ENCODE measurements around the gene TBC1D14.
"Not testable (repeated sequence)": the region's sequence is repeated elsewhere in the genome, so short reads cannot be mapped to it uniquely, and the experiment has no call there.

TBC1D14 gene

DNA sequence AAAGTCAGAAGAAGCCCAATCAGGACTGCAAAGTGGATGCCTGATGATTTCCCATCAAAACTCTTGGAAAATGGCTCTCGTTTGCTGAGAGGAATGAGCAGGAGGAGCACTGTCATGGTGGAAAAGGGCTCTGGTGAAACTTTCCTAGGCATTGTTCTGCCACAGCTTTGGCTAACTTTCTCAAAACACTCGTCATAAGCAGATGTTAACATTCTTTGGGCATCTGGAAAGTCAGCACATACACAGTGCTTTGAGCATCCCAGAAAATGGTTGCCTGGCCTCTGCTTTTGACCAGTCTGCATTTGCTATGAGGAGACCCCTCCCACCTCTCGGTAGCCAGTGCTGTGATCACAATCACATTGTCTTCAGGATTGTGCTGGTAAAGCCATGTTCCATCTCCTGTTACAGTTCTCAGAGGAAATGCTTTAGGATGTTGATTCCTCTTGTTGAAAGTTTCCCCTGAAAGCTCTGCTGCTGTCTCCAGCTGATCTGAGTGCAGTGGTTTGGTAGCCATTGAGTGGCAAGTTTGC, 25.2 kb upstream of the TBC1D14 start:
- in situ Hi-C loops (cut with HindIII; ENCODE audit: low pct_unique_long_range_greater_than_20kb, low sequenced_read_pairs), result no loop called here
- TF ChIP-seq JUND (IDR thresholded peaks at IDR 0.05; ENCODE audit: low read depth), result no peak
- no peak for DNase-seq (ENCODE audit: low read depth in 1 of 2, low spot score in 1 of 2)

DNA sequence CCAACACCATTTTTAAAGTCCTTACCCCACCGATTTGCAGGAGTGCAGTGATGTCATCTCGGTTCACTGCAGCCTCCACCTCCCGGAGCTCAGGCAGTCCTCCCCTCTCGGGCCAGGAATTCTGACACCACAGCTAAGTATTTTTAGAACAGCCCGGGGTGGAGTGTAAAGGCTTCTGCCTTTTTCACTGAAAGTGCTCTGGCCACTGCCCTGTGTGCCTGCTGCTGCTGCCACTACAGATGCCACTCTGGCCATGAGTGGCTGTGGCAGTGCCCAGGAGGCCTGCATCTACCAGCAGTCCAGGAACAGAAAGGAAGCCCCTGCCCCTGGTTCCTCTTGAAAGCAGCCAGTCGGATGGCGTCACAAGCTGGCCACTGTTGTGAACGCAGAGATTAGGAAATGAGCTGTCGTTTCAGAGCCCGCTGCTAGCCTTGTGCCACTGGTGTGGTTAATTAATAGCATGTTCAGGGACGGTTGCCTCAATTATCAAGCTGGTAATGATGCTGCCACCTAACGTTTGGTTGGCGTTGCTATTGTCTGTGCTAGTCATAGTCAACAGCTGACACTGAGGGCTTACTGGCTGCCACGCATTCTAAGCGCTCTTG, 23.6 kb upstream of the TBC1D14 start:
- TF ChIP-seq JUND (IDR thresholded peaks at IDR 0.05; ENCODE audit: low read depth), result no peak
- in situ Hi-C loops (cut with HindIII; ENCODE audit: low pct_unique_long_range_greater_than_20kb, low sequenced_read_pairs), result no loop called here
- DNase-seq (ENCODE audit: low read depth in 1 of 2, low spot score in 1 of 2), result peak in 1 of 2 experiments; percentile 62

DNA sequence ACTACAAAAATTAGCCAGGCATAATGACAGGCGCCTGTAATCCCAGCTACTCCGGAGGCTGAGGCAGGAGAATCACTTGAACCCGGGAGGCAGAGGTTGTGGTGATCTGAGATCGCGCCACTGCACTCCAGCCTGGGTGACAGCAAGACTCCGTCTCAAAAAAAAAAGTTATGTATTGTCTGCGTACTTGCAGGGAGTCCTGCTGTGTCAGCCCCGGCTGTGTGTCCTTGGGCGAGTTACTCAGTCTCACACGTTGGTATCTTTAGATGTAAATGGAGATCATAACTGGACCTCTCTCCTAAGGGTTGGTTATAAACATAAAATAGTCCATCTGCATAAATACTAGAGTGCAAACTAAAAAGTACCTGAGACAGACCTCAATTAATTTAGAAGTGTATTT, 22.7 kb upstream of the TBC1D14 start:
- in situ Hi-C loops (cut with HindIII; ENCODE audit: low pct_unique_long_range_greater_than_20kb, low sequenced_read_pairs), result no loop called here
- no peak for DNase-seq (ENCODE audit: low read depth in 1 of 2, low spot score in 1 of 2)
- TF ChIP-seq JUND (IDR thresholded peaks at IDR 0.05; ENCODE audit: low read depth), result no peak

DNA sequence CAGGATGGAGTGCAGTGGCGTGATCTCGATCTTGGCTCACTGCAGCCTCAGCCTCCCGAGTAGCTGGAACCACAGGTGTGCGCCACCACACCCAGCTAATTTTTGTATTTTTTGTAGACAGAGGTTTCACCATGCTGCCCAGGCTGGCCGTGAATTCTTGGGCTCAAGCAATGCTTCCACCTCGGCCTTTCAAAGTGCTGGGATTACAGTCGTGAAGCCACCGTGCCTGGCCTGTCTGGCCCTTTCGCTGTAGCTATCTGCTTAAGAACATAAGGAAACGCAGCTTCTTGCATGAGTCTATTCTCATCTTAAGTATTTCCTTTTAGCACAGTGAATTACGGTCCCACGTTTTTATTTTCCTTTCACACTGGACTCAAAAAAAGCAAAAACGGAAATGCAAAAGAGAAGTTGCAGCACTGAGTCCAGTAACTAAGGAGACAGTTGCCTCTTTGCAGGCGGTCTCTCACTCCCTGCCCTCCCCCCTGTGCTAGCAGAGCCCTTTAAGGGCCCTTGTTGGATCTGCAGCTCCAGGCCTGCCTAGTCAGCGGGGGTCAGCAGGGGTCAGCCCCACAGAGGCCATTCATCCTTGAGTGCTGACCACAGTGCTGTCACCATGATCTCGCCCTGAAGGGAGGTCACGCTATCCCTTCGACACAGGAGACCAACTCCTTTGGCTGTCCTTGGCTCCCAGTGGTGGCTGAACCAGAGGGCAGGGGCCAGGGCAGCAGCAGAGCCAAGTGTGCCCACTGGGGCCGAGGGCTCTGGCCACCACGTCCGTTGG, 21.8 kb upstream of the TBC1D14 start:
- no peak for TF ChIP-seq JUND (IDR thresholded peaks at IDR 0.05; ENCODE audit: low read depth)
- in situ Hi-C loops (cut with HindIII; ENCODE audit: low pct_unique_long_range_greater_than_20kb, low sequenced_read_pairs), result no loop called here
- DNase-seq (ENCODE audit: low read depth in 1 of 2, low spot score in 1 of 2), result no peak

DNA sequence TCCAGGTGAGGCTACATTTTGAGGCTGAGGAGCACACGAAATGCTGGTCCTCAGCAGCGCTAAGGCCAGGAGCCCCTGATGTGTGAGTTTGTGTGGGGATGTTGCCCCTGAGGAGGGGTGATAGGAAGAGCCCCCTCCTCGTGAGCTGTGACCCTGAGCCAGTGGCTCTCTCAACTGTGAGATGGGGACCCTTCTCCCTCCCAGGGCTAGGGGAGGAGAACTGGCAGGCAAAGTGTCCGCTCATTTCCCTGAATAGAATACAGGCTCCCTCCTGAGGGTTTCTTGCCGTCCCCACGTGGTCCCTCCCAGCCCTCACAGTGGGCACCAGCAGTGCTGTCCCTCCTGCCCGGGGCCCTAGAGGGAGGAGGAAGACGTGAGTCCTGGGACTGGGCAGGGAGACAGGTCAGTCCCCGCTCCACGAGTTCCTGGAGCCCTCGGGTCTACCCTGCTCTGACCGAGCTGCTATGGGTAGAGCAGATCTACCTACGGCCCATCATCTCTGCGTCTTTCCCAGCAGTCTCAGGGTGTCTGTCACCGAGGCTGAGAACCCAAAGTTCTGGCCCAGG, 21.0 kb upstream of the TBC1D14 start:
- no peak for DNase-seq (ENCODE audit: low read depth in 1 of 2, low spot score in 1 of 2)
- in situ Hi-C loops (cut with HindIII; ENCODE audit: low pct_unique_long_range_greater_than_20kb, low sequenced_read_pairs), result no loop called here
- no peak for TF ChIP-seq JUND (IDR thresholded peaks at IDR 0.05; ENCODE audit: low read depth)

DNA sequence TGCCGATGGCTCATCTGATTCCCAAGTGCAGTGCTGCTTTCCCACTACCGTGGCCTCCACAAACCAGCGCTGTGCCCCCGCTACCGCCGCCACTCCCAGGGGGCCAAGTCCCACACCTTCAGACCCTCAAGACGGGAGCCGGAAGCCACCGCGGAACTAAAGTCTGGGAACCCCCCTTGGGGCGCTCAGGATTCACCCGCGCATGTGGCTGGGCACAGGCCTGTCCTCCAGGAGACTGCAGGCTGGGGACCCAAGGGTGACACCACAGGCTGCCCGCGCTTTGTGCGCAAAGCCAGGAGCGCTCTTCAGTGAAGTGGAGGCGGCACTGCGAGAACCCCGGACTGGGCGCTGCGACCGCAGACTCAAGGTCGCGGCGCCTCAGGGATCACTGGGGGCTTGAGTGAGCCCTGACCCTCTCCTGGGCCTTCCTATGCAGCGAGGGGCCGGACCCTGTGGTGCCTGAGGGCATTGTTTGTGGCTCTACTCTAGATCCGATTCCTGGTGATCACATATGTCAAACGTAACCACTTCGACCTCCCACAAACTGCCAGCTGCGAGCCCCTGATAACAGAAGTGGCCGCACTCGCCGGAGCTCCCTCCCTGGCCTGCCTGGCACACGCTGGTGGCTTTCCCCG, 20.4 kb upstream of the TBC1D14 start:
- DNase-seq (ENCODE audit: low read depth in 1 of 2, low spot score in 1 of 2), result no peak
- no peak for TF ChIP-seq JUND (IDR thresholded peaks at IDR 0.05; ENCODE audit: low read depth)
- in situ Hi-C loops (cut with HindIII; ENCODE audit: low pct_unique_long_range_greater_than_20kb, low sequenced_read_pairs), result no loop called here

DNA sequence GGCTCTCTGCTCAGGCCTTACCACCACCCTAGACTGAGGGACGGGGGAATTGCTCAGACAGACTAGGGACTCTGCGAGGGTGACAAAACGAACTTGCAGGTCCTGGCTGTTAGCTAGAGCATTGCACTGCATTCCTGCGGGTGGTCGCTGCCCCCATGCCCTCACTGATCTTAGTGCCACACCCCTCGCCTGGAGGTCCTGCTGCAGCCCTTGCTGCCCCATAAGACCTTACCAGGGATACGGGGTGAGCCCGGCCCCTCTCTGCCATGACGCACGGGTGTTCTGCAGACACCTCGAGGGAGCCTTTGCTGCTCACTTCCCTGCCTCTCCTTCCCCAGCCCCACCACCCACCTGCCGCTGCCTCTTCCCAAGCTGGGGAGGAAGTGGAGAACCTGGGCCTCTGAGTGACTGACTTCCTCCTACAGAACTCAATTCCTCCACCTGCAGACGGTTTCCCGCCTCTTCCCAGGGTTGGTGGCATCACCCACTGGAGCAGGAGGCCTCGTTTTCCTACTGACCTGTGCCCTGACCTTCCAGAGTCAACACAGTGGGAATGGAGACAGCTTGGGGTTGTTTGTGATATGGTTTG, 19.8 kb upstream of the TBC1D14 start:
- no peak for DNase-seq (ENCODE audit: low read depth in 1 of 2, low spot score in 1 of 2)
- in situ Hi-C loops (cut with HindIII; ENCODE audit: low pct_unique_long_range_greater_than_20kb, low sequenced_read_pairs), result no loop called here
- no peak for TF ChIP-seq JUND (IDR thresholded peaks at IDR 0.05; ENCODE audit: low read depth)

DNA sequence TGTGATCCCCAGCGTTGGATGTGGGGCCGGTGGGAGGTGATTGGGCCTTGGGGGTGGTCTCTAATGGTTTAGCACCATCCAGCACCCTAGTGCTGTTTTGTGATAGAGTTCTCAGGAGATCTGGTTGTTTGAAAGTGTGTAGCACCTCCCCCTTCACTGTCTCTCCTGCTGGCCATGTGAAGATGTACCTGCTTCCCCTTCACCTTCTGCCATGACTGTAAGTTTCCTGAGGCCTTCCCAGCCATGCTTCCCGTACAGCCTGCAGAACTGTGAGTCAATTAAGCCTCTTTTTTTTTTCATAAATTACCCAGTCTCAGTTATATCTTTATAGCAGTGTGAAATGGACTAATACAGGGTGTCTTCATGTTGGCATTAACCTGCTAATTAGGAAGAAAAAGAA, 19.3 kb upstream of the TBC1D14 start:
- no peak for TF ChIP-seq JUND (IDR thresholded peaks at IDR 0.05; ENCODE audit: low read depth)
- in situ Hi-C loops (cut with HindIII; ENCODE audit: low pct_unique_long_range_greater_than_20kb, low sequenced_read_pairs), result no loop called here
- DNase-seq (ENCODE audit: low read depth in 1 of 2, low spot score in 1 of 2), result no peak

DNA sequence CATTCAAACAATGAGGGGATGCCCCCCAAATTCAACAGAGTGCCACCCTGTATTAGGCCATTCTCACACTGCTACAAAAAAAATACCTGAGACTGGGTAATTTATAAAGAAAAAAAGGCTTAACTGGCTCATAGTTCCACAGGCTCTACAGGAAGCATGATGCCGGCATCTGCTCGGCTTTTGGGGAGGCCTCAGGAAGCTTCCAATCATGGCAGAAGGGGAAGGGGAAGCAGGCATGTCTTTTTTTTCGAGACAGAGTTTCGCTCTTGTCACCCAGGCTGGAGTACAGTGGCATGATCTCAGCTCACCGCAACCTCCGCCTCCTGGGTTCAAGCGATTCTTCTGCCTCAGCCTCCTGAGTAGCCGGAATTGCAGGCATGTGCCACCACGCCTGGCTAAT, 18.7 kb upstream of the TBC1D14 start:
- in situ Hi-C loops (cut with HindIII; ENCODE audit: low pct_unique_long_range_greater_than_20kb, low sequenced_read_pairs); DNase-seq (ENCODE audit: low read depth in 1 of 2, low spot score in 1 of 2): not testable (repeated sequence)

DNA sequence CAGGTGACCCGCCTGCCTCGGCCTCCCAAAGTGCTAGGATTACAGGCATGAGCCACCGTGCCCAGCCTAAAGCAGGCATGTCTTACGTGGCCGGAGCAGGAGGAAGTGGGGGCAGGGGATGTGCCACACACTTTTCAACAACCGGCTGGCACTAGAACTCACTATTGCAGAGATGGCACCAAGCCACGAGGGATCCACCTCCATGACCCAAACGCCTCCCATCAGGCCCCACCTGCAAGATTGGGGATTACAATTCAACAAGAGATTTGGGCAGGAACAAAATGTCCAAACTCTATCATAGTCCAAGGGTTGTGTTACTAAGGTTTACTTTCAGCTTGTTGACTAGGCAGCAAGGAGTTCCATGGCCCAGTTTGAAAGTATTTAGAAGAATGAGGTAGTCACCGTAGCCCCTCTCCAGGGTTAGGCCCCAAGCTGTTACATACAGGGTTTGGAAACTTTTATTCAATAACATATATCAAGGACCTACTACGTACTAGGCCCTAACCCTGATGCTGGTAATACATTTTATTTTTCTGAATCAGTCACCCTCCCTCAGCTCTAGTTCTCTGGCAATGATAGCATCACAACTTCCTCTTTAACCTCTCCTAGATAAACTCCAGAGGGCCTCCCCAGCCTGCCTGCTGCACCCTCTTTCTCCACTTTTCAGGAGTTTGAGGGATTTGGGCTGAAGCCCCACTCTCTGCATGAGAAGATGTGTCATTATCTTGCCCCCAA, 18.0 kb upstream of the TBC1D14 start:
- TF ChIP-seq JUND (IDR thresholded peaks at IDR 0.05; ENCODE audit: low read depth), result no peak
- in situ Hi-C loops (cut with HindIII; ENCODE audit: low pct_unique_long_range_greater_than_20kb, low sequenced_read_pairs), result no loop called here
- no peak for DNase-seq (ENCODE audit: low read depth in 1 of 2, low spot score in 1 of 2)

DNA sequence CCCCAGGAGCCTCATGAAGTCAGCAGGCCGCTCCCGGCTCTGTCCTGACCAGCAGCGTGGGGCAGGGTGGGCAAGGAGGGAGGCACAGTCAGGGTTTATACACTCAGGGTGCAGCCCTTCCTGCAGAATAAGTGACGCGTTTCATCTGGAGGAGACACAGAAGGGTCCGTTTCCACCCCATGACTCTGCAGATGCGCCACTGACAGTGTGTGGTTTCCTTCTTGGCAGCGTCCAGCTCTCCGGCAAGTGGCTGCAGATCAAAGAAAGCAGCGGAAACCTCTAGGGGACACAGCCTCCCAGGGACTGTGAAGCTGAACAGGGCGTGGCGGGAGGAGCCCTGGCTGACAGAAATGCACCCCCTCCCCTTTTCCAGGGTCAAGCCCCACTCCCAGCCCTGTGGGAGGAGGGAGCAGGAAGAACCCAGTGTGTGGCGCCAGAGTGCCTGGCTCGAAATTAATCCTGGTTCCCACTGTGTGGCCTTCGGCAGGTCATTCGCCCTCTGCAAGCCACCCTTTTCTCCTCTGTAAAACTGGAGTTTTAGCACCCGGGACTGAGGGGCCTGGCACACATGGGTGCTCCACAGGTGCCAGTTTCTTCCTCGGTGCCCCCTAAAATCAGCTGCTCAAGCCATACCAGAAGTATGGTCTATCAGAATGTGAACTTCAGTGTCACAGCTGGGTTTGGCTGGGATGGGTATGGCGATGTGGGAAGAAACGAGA, 17.3 kb upstream of the TBC1D14 start:
- no peak for DNase-seq (ENCODE audit: low read depth in 1 of 2, low spot score in 1 of 2)
- in situ Hi-C loops (cut with HindIII; ENCODE audit: low pct_unique_long_range_greater_than_20kb, low sequenced_read_pairs), result no loop called here
- TF ChIP-seq JUND (IDR thresholded peaks at IDR 0.05; ENCODE audit: low read depth), result no peak

DNA sequence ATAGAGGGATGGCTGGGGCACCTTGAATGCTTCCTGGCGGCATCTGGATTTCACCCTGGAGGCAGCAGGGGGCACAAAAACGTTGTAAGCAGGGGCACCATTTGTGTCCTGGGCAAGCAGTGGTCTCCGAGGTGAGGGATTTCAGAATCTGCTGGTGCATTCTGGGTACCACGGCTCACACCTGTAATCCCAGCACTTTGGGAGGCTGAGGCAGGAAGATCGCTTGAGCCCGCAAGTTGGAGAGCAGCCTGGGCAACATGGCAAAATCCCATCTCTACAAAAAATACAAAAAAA, 16.8 kb upstream of the TBC1D14 start:
- no peak for TF ChIP-seq JUND (IDR thresholded peaks at IDR 0.05; ENCODE audit: low read depth)
- DNase-seq (ENCODE audit: low read depth in 1 of 2, low spot score in 1 of 2), result no peak
- in situ Hi-C loops (cut with HindIII; ENCODE audit: low pct_unique_long_range_greater_than_20kb, low sequenced_read_pairs), result no loop called here

All from T47D (cell line).